ENCODE measurements around the gene CNPY4. TPM values are rescaled to one million over a fixed set of nuclear protein-coding genes. Genes with fewer than 3 reads are reported as not detected.

Gene CNPY4
- total and polyA plus RNA-seq, 9 donors = 11.7 to 42.8 (median 24.9) TPM

GRCh38 chr7:100090527-100091410 is 28.7 kb upstream of the CNPY4 start:
- no peaks in the 10 kb centered on the region for H3K9me3 ChIP-seq
- 86% methylated on average over 14 of the region's 14 CpGs for WGBS, 3 donors
- no peak for DNase-seq
- TF ChIP-seq CTCF (IDR thresholded peaks at IDR 0.05) (no peak), EP300 (IDR thresholded peaks at IDR 0.05) (no peak), POLR2A (IDR thresholded peaks at IDR 0.05) (no peak)
- no peak overlapping the region for H3K4me3 ChIP-seq
- H3K36me3 ChIP-seq = no peaks in the 10 kb centered on the region
- no peaks in the 10 kb centered on the region for H3K27me3 ChIP-seq
- H3K27ac ChIP-seq = no peak overlapping the region
- intact Hi-C loops (cut with DNase I) = no loop called here
- H3K4me1 ChIP-seq (ENCODE audit: insufficient read depth) = no peaks in the 10 kb centered on the region

- Histone ChIP-seq H3K4me3 (no peak overlapping the region), H3K4me1 (ENCODE audit: insufficient read depth) (no peaks in the 10 kb centered on the region), H3K27ac (no peak overlapping the region), H3K9me3 (no peaks in the 10 kb centered on the region), H3K27me3 (no peaks in the 10 kb centered on the region), H3K36me3 (no peaks in the 10 kb centered on the region)
- intact Hi-C loops (cut with DNase I) = no loop called here
- no peak for DNase-seq
- TF ChIP-seq POLR2A (IDR thresholded peaks at IDR 0.05) (no peak), EP300 (IDR thresholded peaks at IDR 0.05) (no peak), CTCF (IDR thresholded peaks at IDR 0.05) (no peak)
- 55 to 57% (median 55%) methylated on average over 19 of the region's 19 CpGs for WGBS, 3 donors
These were observed 27.8 kb upstream of the CNPY4 start for GRCh38 chr7:100091411-100092181.

GRCh38 chr7:100093054-100093453 is 26.4 kb upstream of the CNPY4 start:
- H3K27me3 ChIP-seq = no peaks in the 10 kb centered on the region
- intact Hi-C loops (cut with DNase I) = no loop called here
- TF ChIP-seq EP300 (IDR thresholded peaks at IDR 0.05) (no peak), CTCF (IDR thresholded peaks at IDR 0.05) (no peak), POLR2A (IDR thresholded peaks at IDR 0.05) (no peak)
- no peak overlapping the region for H3K27ac ChIP-seq
- no peak for DNase-seq
- H3K36me3 ChIP-seq = no peaks in the 10 kb centered on the region
- no peaks in the 10 kb centered on the region for H3K4me1 ChIP-seq (ENCODE audit: insufficient read depth)
- no peaks in the 10 kb centered on the region for H3K9me3 ChIP-seq
- 31 to 37% (median 36%) methylated on average over 8 of the region's 8 CpGs for WGBS, 3 donors
- H3K4me3 ChIP-seq = no peak overlapping the region

- intact Hi-C loops (cut with DNase I) = no loop called here
- H3K27ac ChIP-seq = no peak overlapping the region
- no peak for TF ChIP-seq EP300 (IDR thresholded peaks at IDR 0.05)
- TF ChIP-seq CTCF (IDR thresholded peaks at IDR 0.05) = no peak
- no peak for TF ChIP-seq POLR2A (IDR thresholded peaks at IDR 0.05)
These were observed 25.9 kb upstream of the CNPY4 start for GRCh38 chr7:100093498-100093897.

More at GRCh38 chr7:100093498-100093897, 25.9 kb upstream of the CNPY4 start:
- no peak for DNase-seq
- H3K9me3 ChIP-seq = no peaks in the 10 kb centered on the region
- no peaks in the 10 kb centered on the region for H3K27me3 ChIP-seq
- H3K36me3 ChIP-seq = no peaks in the 10 kb centered on the region
- no peaks in the 10 kb centered on the region for H3K4me1 ChIP-seq (ENCODE audit: insufficient read depth)
- 34 to 39% (median 38%) methylated on average over 9 to 13 of the region's 13 CpGs for WGBS, 3 donors
- no peak overlapping the region for H3K4me3 ChIP-seq
